SU-DHL-6 (cell line): ENCODE results near the gene CACNB4.

Source experiments
- EZH2phosphoT487 ChIP-seq: fragments of 200-600 bp; sonication (generic), shearing (Covaris generic); conservative IDR thresholded peaks from 2 replicates; pipeline ENCODE4 v1.6.1; 2018; ENCODE audit warnings: mild to moderate bottlenecking, antibody characterized with exemption, low read length, moderate library complexity, mixed read lengths
- TF ChIP-seq, protein P1 (sequence below): fragments of 200-600 bp; sonication (generic); IDR thresholded peaks from one replicate; pipeline ENCODE4 v1.5.1; 2017; ENCODE audit warnings: antibody characterized with exemption, mild to moderate bottlenecking, low read length, moderate library complexity; ENCODE audit not compliant: insufficient read depth, poor library complexity, severe bottlenecking

DNA sequence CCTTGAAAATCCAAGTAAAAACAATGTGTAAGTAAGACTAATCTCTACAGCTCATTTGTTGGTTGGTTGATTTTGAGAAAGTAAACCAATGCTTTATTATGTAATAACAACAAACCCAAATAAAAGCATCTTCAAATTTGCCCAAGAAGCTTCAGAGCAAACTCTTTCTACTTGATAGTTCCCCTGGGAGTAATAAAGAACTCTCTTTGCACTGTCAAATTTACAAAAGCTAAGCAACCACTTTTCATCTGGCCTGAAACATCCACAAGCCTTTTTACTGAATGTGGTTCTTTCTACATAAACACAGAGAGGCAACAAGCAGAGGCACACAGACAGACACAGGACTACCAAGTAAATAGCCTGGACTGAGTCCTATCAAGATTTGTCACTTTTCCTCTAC is 28.8 kb upstream of the CACNB4 start:
- TF ChIP-seq, protein P1, sequence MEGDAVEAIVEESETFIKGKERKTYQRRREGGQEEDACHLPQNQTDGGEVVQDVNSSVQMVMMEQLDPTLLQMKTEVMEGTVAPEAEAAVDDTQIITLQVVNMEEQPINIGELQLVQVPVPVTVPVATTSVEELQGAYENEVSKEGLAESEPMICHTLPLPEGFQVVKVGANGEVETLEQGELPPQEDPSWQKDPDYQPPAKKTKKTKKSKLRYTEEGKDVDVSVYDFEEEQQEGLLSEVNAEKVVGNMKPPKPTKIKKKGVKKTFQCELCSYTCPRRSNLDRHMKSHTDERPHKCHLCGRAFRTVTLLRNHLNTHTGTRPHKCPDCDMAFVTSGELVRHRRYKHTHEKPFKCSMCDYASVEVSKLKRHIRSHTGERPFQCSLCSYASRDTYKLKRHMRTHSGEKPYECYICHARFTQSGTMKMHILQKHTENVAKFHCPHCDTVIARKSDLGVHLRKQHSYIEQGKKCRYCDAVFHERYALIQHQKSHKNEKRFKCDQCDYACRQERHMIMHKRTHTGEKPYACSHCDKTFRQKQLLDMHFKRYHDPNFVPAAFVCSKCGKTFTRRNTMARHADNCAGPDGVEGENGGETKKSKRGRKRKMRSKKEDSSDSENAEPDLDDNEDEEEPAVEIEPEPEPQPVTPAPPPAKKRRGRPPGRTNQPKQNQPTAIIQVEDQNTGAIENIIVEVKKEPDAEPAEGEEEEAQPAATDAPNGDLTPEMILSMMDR: no peak
- TF ChIP-seq EZH2phosphoT487: no peak
